ENCODE data around the gene GLRA3.
"Not testable (repeated sequence)": the region's sequence is repeated elsewhere in the genome, so short reads cannot be mapped to it uniquely, and the experiment has no call there.

Gene GLRA3

DNA sequence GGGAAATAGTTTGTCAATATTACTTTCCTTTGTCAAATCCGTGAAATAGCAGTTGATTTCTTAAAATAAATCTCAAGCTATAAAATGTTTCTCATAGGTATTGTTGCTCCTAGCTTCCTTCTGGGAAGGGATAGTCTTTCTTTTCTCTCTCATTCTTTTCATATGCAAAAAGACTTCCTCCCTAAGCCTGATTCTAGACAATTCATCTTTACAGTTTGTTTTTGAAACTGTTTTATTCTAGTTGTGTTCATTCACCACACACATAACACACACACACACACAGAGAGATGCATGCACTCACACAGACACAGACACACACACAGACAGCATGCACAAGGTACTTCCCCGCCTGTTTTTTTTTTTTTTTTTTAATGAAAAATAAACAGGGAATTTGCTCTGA lies 18.2 kb downstream of the GLRA3 start:
- no peak for DNase-seq (ENCODE audit: low read depth in 2 of 2)

GRCh38 chr4:174808836-174809235 lies 20.2 kb downstream of the GLRA3 start:
- no peak for DNase-seq (ENCODE audit: low read depth in 2 of 2)

DNA sequence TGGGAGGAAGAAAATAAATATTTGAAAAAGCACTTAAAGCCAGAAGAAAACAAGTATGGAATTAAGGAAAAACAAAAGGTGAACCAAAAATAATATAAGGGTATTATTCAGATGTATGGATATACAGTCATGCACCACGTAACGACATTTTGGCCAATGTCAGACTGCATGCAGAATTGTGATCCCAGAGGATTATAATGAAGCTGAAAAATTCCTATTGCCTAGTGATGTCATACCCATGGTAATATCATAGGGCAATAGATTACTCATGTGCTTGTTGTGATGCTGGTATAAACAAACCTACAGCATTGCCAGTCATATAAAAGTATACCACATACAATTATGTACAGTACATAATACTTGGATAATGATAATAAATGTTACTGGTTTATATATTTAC lies 20.9 kb downstream of the GLRA3 start:
- DNase-seq (ENCODE audit: low read depth in 2 of 2) = no peak

- no peak for DNase-seq (ENCODE audit: low read depth in 2 of 2)
These were observed 23.3 kb downstream of the GLRA3 start for GRCh38 chr4:174805746-174806145.

- no peak for DNase-seq (ENCODE audit: low read depth in 2 of 2)
These were observed 34.4 kb downstream of the GLRA3 start for GRCh38 chr4:174794543-174795094.

DNA sequence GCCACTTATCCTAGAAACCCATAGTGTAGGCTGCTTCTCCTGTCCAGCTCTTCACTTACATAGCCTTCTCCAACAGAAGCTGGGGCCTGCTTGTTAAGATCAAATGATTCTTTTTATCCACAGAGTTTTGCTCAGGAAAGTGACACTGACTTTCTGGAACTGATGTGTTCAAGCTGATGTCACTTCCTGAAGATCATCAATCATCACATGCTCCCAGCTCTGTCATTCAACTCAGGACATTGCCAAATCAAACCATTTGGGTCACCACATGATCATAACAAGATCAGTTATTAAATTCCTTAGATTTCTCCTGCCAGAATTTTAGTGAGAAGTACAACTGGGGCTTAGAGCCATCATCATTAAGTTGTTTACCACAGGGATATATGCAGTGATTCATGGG lies 39.4 kb downstream of the GLRA3 start:
- DNase-seq (ENCODE audit: low read depth in 2 of 2) = no peak

DNA sequence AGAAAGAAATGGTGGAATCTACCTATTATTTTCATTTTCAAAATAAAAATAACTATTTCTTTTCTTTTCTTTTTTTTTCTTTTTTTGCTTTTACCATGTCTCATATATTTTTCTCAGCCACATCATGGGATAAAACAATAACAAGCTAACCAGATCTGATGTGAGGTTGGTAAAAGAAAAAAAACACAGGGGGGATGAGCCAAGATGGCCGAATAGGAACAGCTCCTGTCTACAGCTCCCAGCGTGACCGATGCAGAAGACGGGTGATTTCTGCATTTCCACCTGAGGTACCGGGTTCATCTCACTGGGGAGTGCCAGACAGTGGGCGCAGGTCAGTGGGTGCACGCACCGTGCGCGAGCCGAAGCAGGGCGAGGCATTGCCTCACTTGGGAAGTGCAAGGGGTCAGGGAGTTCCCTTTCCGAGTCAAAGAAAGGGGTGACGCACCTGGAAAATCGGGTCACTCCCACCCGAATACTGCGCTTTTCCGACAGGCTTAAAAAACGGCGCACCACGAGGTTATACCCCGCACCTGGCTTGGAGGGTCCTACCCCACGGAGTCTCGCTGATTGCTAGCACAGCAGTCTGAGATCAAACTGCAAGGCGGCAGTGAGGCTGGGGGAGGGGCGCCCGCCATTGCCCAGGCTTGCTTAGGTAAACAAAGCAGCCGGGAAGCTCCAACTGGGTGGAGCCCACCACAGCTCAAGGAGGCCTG lies 50.6 kb downstream of the GLRA3 start:
- not testable (repeated sequence) for DNase-seq (ENCODE audit: low read depth in 2 of 2)

- DNase-seq (ENCODE audit: low read depth in 2 of 2) = no peak
These were observed 53.7 kb downstream of the GLRA3 start for GRCh38 chr4:174775366-174775765.

GRCh38 chr4:174764105-174764729 lies 64.8 kb downstream of the GLRA3 start:
- DNase-seq (ENCODE audit: low read depth in 2 of 2) = no peak

DNA sequence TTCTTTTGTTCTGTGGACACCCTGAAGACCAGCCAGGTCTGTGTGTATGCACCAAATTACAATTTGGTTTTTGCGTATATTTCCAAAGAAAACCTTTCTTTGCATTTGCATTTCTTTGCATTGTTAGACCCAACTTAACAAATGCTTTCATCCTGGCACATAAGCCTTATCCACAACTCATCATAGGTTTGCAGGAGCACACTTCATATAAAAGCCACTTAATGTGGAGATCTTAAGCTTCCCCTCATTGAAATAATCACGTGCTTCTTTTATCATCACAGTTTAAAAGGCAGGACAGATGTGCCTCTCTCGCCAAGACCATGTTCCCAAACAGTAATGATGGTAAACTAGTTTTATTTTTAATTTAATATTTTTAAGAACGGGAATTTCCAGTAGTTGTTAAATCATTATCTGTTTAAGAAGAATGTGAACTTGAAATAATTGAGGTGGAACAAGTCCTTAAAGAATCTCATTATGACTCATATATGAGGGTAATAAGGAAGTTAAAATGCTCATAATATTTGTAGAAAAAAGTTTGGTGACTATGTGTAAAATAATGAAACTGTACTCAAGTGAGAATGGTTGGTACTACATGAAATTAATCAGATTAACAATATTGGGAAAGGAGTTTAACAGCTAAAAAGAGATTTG lies 65.5 kb downstream of the GLRA3 start:
- no peak for DNase-seq (ENCODE audit: low read depth in 2 of 2)

- no peak for DNase-seq (ENCODE audit: low read depth in 2 of 2)
These were observed 67.6 kb downstream of the GLRA3 start for GRCh38 chr4:174761451-174761850.

- DNase-seq (ENCODE audit: low read depth in 2 of 2) = no peak
These were observed 71.3 kb downstream of the GLRA3 start for GRCh38 chr4:174757736-174758135.

DNA sequence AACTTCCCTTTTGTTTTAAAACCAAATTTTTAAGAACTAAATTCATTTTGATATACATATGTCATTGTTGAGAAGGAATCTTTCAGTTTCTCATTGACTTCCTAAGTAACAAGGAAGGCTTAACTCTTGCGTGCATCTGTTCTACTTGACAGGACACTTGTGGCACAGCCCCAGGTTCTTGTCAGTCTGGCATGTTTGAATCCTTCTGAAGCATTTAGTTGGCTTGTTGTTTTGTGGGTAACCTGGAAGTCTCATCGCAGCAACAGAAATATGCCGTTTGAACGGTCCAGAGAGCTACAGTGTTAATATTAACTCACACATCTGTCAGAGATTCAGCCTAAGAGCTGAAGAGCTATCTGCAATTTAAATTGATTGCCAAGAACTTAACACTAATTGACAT lies 76.0 kb downstream of the GLRA3 start:
- DNase-seq (ENCODE audit: low read depth in 2 of 2) = no peak

DNA sequence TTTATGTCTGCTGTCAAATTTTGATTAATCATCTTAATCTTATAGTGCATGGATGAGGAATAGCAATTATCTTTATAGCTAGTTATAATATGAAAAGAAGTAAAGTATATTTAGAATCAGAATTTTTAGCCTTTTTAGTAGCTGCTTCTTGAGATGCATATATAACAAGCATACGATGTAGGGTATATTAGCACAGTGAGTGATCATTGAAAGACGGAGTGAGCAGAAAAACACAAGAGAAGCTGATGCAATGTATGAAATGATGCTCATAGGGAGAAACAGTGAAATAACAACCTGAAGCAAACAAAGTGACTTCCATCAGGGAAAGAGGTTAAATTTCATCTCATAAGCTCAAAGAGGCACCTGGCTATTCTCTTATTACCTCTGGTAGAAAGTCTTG lies 77.0 kb downstream of the GLRA3 start:
- no peak for DNase-seq (ENCODE audit: low read depth in 2 of 2)

DNA sequence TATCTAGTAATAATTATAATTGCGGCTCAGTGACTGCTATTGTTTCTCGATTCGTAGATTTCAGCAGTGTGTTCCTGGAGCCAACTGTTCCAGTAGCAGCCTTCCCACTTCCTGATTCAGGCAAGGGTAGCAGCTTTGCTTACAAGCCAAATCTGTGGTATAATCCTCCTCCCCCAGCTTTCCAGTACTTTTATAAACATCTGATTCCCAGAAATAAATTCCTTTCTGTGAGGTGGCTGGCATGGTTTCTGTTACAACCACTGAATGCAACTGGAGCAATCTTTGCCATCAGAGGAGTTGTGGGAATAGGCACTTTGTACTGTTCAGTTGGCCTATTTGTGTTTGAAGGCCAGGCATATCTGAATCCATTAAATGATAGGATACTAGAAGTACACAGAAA lies 80.0 kb downstream of the GLRA3 start:
- no peak for DNase-seq (ENCODE audit: low read depth in 2 of 2)

- no peak for DNase-seq (ENCODE audit: low read depth in 2 of 2)
These were observed 82.3 kb downstream of the GLRA3 start for GRCh38 chr4:174746710-174747109.

DNA sequence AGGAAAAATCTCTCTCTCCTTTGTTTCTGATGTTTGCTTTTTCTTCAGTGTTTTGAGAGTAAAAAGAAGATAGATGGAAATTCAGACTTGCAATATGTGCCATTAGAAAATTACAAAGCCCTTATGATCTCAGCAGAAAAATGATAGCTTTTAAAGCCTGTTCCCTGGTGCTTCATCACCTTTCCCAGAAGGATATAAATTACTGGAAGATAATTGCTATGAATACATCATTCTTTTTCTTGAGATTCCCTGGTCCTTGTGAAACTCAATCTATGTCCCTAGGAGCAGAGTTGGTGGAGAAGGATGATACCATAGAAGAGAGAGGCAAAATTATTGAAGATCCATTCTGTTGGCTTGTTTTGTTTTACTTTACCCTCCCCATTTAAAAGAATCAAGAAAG lies 86.5 kb downstream of the GLRA3 start:
- no peak for DNase-seq (ENCODE audit: low read depth in 2 of 2)

- DNase-seq (ENCODE audit: low read depth in 2 of 2) = no peak
These were observed 89.5 kb downstream of the GLRA3 start for GRCh38 chr4:174739576-174739975.

- no peak for DNase-seq (ENCODE audit: low read depth in 2 of 2)
These were observed 94.9 kb downstream of the GLRA3 start for GRCh38 chr4:174734181-174734580.

- DNase-seq (ENCODE audit: low read depth in 2 of 2) = no peak
These were observed 111.2 kb downstream of the GLRA3 start for GRCh38 chr4:174717828-174718227.

GRCh38 chr4:174716986-174717770 lies 111.9 kb downstream of the GLRA3 start:
- DNase-seq (ENCODE audit: low read depth in 2 of 2) = no peak

Data from stimulated activated CD4-positive, alpha-beta T cell treated with anti-CD3 and anti-CD28 coated beads, Interleukin-15, amount 100 ng/mL, for 48 hours (primary cell).